ENCODE data around the gene PRODH2.
"Not testable (repeated sequence)": the region's sequence is repeated elsewhere in the genome, so short reads cannot be mapped to it uniquely, and the experiment has no call there.

PRODH2 gene

GRCh38 chr19:35781650-35782049 lies 31.0 kb downstream of the PRODH2 start:
- no peak for DNase-seq (ENCODE audit: low read depth)

DNA sequence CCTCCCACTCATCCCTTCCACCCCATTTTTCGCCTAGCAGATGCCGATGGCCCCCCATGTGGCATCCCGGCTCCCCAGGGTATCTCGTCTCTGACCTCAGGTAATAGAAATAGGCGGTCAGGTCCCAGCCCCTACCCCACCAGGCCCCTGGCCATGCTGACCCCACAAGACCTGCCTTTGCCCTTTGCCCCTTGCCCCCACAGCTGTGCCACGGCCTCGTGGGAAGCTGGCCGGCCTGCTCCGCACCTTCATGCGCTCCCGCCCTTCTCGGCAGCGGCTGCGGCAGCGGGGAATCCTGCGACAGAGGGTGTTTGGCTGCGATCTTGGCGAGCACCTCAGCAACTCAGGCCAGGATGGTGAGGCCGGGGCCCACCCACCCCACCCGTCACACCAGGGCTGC lies 31.9 kb downstream of the PRODH2 start:
- DNase-seq (ENCODE audit: low read depth), result no peak

DNA sequence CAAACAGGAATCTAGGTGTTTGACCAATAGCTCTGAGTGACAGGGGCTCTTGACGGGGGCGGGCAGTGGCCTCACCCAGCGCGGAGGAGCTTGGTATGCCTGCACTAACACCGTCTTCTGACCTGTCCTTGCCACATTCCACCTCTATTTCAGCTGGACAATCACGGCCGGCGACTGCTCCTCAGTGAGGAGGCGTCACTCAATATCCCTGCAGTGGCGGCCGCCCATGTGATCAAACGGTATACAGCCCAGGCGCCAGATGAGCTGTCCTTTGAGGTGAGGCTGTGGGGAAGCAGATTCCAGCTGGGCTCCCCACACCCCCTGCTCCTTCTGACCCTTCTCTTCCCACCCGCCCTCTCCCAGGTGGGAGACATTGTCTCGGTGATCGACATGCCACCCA lies 32.6 kb downstream of the PRODH2 start:
- DNase-seq (ENCODE audit: low read depth), result no peak

- DNase-seq (ENCODE audit: low read depth), result no peak
These were observed 33.6 kb downstream of the PRODH2 start for GRCh38 chr19:35779033-35779432.

DNA sequence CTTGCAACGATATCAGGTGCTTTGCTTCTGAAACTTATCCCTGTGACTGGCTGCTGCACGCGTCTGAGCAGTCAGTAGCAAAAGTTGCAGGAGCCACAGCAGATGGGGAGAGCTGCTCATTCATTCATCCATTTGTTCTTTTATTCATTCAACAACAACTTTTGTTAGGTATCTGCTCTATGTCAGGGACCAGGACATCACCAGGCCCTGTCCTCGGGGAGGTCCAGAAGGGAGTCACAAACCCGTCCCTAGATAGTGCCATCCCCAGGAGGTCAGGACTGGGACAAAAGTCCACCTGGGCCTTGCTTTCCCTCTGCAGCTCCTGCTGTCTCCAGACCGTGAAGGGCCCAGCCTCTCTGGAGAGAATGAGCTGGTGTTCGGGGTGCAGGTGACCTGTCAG lies 34.7 kb downstream of the PRODH2 start:
- DNase-seq (ENCODE audit: low read depth), result no peak

- DNase-seq (ENCODE audit: low read depth), result no peak
These were observed 35.4 kb downstream of the PRODH2 start for GRCh38 chr19:35777086-35777841.

DNA sequence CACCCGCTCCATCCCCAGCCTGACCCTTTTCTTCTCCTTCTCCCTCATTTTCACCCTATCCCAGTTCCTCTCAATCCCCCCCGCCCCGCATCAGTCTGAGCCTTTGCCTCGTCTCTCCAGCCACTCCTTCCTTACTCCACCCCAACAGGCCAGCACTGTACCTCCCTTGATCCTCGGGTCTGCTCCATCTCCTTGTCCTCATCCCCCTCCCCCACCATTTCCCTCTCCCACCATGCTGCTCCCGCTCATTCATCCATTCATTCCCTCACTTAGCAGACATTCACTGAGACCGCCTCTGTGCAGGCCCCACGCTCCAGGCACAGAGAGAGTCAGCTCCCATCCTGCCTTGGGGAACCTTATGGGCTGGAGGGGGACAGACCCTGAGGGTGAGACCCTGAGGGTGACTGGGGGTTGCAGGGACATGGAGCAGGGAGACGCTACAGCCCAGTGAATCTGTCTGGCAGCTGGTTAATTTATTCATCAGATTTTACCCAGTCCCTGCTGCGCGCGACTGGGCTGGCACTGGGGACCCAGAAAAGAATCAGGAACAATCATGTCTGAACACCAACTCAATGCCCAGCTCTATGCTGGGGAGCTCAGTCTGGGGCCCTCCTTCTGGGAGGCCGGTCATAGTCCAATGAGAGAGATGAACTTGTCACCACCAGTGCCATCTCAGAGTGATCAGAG lies 36.4 kb downstream of the PRODH2 start:
- no peak for DNase-seq (ENCODE audit: low read depth)

DNA sequence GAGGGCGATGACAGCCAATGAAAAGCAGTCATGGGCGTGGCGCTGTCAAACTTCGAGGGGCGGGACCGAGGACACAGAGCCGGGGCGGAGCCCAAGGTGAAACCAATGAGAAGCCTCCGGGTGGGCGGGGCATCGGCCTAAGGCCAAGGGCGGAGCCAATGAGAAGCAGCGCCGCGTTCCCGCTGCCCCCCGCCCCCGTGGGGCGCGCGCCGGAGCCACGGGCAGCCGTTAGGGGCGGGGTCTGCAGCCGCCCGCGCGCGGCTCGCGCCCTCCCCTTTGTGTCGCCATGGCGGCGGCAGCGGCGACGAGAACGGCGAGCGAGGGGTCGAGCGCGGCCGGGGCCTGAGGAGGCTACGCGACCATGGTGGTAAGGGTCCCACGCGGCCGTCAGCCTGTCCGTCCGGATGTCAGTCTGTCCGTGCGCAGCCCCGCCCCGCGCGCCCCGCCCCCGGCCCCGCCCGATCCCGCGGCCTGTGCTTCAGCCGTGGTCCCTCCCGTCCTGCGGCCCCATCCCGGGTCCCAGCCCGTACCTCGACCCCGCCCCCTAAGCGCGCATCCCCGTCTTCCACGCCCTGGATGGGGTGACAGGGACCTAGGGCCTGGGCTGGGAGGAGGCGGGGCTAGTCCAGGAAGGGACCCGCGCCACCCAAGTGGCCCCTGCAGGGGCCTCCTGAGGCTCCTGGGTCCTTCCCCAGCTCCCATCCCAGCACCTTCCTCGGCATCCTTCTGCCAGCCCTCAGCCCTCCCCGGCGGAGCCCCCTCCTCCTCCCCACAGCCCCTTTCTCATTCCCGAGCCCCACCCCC lies 37.1 kb downstream of the PRODH2 start, which contains the start of gene ARHGAP33:
Gene ARHGAP33, plus strand, starts transcription at position 267 of the 804 bp plus-strand sequence. Its CDS starts 95 bp downstream, at position 362.
- peak; percentile 92 for DNase-seq (ENCODE audit: low read depth)

DNA sequence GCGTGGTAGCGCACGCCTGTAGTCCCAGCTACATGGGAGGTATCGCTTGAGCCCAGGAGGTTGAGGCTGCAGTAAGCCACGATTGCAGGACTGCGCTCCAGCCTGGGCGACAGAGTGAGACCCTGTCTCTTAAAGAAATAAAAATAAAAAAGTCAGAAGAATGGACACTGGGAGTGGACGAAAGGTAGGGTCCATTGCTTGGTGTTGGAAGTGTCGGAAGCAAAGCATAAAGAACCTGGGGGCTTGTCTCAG lies 37.7 kb downstream of the PRODH2 start:
- DNase-seq (ENCODE audit: low read depth), result no peak

- DNase-seq (ENCODE audit: low read depth), result no peak
These were observed 38.2 kb downstream of the PRODH2 start for GRCh38 chr19:35774274-35775045.

DNA sequence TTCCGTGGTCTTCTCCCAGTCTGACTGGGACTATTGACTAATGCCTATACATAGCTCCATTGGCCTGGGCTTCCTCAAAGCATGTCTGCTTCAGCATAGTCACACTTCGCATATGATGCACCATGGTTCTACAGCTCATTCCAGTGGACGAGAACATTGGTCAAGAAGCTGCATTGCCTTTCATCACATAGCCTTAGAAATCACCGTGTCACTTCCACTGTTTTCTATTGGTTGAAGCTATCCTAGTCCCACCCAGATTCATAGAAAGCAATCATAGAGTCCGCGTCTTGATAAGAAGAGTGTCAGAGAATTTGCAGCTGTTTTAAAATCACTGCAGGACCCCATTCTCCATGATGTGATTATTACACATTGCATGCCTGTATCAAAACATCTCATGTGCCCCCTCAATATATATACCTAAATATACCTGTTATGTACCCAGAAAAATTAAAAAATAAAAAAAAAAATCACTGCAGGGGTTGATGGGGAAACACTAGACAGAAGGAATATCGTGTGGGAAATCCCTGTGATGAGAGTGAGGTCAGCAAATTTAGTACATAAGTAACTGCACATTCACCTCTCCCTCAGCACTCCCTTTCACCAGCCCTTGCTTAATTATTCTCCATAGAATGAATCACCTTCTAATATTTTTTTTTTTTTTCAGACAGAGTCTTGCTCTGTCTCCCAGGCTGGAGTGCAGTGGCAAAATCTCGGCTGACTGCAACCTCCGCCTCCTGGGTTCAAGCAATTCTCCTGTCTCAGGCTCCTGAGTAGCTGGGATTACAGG lies 39.4 kb downstream of the PRODH2 start:
- no peak for DNase-seq (ENCODE audit: low read depth)

GRCh38 chr19:35772362-35772761 lies 40.3 kb downstream of the PRODH2 start:
- not testable (repeated sequence) for DNase-seq (ENCODE audit: low read depth)

DNA sequence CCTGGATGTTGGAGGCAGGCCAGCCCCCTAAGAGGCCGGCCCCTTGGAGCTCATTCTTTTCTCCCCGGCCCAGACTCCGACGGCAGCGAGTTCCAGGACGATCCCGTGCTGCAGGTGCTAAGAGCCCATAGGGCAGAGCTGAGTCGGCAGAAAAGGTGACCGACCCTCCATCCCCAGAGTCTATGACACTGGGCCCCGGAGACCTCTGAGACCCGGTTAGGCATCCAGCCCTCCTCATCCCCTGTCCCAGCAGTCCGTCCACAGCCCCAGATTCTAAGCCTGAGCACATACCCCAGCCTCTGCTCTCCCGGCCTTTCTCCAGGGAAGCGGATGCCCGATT lies 44.6 kb downstream of the PRODH2 start:
- DNase-seq (ENCODE audit: low read depth), result no peak

- DNase-seq (ENCODE audit: low read depth), result no peak
These were observed 45.2 kb downstream of the PRODH2 start for GRCh38 chr19:35767288-35768081.

DNA sequence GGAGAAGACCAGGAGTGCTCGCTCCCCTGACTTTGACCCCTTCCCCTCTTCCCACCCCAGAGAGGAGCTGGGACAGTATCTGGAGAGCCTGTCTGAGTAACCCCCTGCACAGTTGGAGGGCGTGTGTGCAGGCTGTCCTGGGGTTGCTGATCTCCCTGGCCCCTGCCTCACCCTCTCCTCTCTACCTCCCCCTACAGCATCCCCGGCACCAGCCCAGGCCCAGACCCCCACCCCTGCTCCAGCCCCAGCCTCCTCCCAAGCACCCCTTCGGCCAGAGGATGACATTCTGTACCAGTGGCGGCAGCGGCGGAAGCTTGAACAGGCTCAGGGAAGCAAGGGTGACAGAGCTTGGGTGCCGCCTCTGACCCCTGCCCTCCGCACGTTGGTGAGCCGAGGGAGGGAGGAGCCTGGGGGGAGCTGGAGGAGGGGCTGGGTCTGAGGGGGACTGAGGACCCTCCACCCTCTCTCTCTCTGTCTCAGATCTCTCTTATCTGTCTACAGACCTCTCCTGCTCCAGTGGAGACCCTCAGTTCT lies 46.0 kb downstream of the PRODH2 start:
- DNase-seq (ENCODE audit: low read depth), result no peak

DNA sequence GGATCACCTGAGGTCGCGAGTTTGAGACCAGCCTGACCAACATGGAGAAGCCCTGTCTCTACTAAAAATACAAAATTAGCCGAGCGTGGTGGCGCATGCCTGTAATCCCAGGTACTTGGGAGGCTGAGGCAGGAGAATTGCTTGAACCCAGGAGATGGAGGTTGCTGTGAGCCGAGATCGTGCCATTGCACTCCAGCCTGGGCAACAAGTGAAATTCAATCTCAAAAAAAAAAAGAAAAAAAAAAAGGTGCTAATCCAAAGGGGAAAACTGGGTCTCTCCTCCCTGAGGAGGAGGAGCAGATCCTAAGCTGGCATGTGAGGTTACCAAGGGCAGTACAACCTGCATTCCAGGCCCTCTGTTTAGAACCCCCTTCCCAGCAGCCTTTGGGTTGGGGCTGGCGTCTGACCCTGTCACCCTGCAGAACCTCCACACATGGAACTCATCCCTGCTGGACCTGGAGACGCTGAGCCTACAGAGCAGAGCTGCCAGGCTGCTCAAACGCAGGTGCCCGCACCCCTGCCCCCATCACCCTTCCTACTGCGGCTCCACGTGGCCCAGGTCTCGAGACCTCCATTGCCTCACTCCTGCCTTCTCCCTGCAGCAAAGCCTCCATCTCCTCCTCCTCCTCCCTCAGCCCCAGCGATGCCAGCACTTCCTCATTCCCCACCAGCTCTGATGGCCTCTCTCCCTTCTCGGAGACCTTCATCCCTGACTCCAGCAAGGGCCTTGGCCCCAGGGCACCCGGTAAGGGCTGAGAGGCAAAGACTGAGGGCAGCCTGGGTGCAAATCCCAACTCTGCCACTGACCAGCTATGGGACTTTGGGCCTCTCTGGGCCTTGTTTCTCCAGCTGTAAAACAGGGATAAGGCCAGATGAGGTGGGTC lies 48.0 kb downstream of the PRODH2 start:
- DNase-seq (ENCODE audit: low read depth), result no peak

- DNase-seq (ENCODE audit: low read depth), result no peak
These were observed 51.8 kb downstream of the PRODH2 start for GRCh38 chr19:35760711-35761349.

DNA sequence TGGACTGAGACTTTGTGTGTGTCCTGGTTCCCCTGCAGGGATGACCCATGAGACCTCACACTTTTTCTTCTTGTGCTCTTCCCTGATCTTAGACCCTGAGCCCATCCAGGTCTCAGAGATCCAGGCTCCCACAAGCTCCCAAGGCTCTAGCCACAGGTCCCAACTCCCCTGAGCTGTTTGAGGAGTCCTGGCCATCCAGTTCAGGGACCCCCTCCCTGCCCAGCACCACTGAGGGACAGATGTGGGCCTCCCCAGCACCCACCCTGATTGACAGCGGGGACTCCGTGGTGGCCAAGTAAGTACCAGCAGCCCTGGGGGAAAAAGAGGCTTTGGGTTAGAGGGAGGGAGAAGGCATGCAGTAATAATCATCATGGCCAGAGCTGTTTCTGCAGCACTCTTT lies 52.9 kb downstream of the PRODH2 start:
- no peak for DNase-seq (ENCODE audit: low read depth)
